Motor neuron (in vitro differentiated cells): ENCODE results near the gene ARID5B. TPM values are rescaled to one million over a fixed set of nuclear protein-coding genes. Genes with fewer than 3 reads are reported as not detected.

Experiments used
- ATAC-seq, 8 experiments: fragments of 200-7000 bp; cut with Tn5 transposase; replicated peaks in 6 of 8; 2 replicates each; pipeline ENCODE4 v1.8.0; 2021; ENCODE audit warnings: mild to moderate bottlenecking in 8 of 8, moderate library complexity in 8 of 8
- H3K27ac ChIP-seq, 2 donors: fragments of 250-450 bp; sonication (Bioruptor Pico); 2 replicates each; pipeline ENCODE4 v1.9.0; 2021; ENCODE audit warnings: antibody characterized with exemption in 2 of 2, mild to moderate bottlenecking in 2 of 2, moderate library complexity in 1 of 2
- H3K4me1 ChIP-seq, 2 donors: fragments of 250-450 bp; sonication (Bioruptor Pico); replicated peaks in 1 of 2; 2 replicates each; pipeline ENCODE4 v1.6.1; 2021; ENCODE audit warnings: antibody characterized with exemption in 2 of 2, mild to moderate bottlenecking in 2 of 2, moderate library complexity in 1 of 2
- H3K4me3 ChIP-seq, 5 donors: fragments of 250-450 bp; sonication (Bioruptor Pico); 2 replicates each; pipeline ENCODE4 v1.9.0; 2021; ENCODE audit warnings: antibody characterized with exemption in 5 of 5, mild to moderate bottlenecking in 5 of 5, moderate library complexity in 4 of 5
- WGBS, 10 experiments: fragments of 450-650 bp; shearing (Covaris generic); methylation state at CpG; one replicate each; pipeline ENCODE4 v1.0.0; 2022; 5-methylcytosine and 5-hydroxymethylcytosine counted together
- in situ Hi-C, 9 experiments: fragments of 400-800 bp; cut with MboI; loops; one replicate each; pipeline ENCODE4 v1.15.0; 2021; ENCODE audit warnings: low sequenced_read_pairs in 9 of 9, low pct_unique_long_range_greater_than_20kb in 2 of 9; ENCODE audit not compliant: unreplicated experiment in 9 of 9
- total RNA-seq, 8 experiments: library from RNA; unstranded; fragments of 300-600 nt; gene quantifications; 2 replicates each; pipeline versions ENCODE4 v1.2.3 to v1.2.4, GENCODE V29; 2022

The ARID5B gene
- total RNA-seq, 8 experiments from 2014 or later: 5.7 to 53.4 (median 14.7) TPM

GRCh38 chr10:61987537-61987936, 86.0 kb downstream of the ARID5B start:
- in situ Hi-C loops: no loop called here
- 56 to 100% (median 93%) methylated on average over 1 to 3 of the region's 3 CpGs; no CpG with 5 or more reads in 2 of the 10 experiments for WGBS, 10 experiments
- Histone ChIP-seq H3K27ac (no peak overlapping the region), H3K4me1 (peaks cover 12 to 17% of the 10 kb centered on the region in 2 donors), H3K4me3 (no peak overlapping the region)
- ATAC-seq: no peak

GRCh38 chr10:61987951-61988379, 86.5 kb downstream of the ARID5B start:
- H3K4me3 ChIP-seq: no peak overlapping the region
- peaks cover 16 to 21% of the 10 kb centered on the region in 2 donors for H3K4me1 ChIP-seq
- ATAC-seq: peak in 2 of 8 experiments; percentile 4 to 6
- in situ Hi-C loops: no loop called here
- H3K27ac ChIP-seq: no peak overlapping the region
- WGBS, 10 experiments: 0 to 100% (median 56%) methylated on average over 2 of the region's 2 CpGs; no CpG with 5 or more reads in 6 of the 10 experiments

GRCh38 chr10:61989995-61990760, 88.7 kb downstream of the ARID5B start:
- 69 to 100% (median 100%) methylated on average over 1 to 3 of the region's 4 CpGs; no CpG with 5 or more reads in 3 of the 10 experiments for WGBS, 10 experiments
- in situ Hi-C loops: no loop called here
- peak in 3 of 8 experiments; percentile 21 to 40 (median 32) for ATAC-seq
- H3K4me1 ChIP-seq: peaks cover 35 to 36% of the 10 kb centered on the region in 2 donors
- no peak overlapping the region for H3K27ac ChIP-seq
- H3K4me3 ChIP-seq: no peak overlapping the region

GRCh38 chr10:61990761-61991135, 89.2 kb downstream of the ARID5B start:
- Histone ChIP-seq H3K4me3 (no peak overlapping the region), H3K4me1 (peaks cover 38 to 41% of the 10 kb centered on the region in 2 donors), H3K27ac (no peak overlapping the region)
- 22 to 90% (median 30%) methylated on average over 1 of the region's 1 CpG; no CpG with 5 or more reads in 3 of the 10 experiments for WGBS, 10 experiments
- ATAC-seq: peak in 3 of 8 experiments; percentile 43 to 68 (median 54)
- in situ Hi-C loops: no loop called here

GRCh38 chr10:61991166-61991565, 89.7 kb downstream of the ARID5B start:
- no peak for ATAC-seq
- in situ Hi-C loops: no loop called here
- Histone ChIP-seq H3K27ac (no peak overlapping the region), H3K4me3 (no peak overlapping the region), H3K4me1 (peaks cover 38 to 41% of the 10 kb centered on the region in 2 donors)

- peaks cover 32% of the 10 kb centered on the region in 2 donors for H3K4me1 ChIP-seq
- H3K27ac ChIP-seq: no peak overlapping the region
- WGBS, 10 experiments: 41 to 100% (median 94%) methylated on average over 1 to 4 of the region's 4 CpGs; no CpG with 5 or more reads in 3 of the 10 experiments
- in situ Hi-C loops: no loop called here
- peak in 1 of 8 experiments; percentile 2 for ATAC-seq
- no peak overlapping the region for H3K4me3 ChIP-seq
These were observed 90.6 kb downstream of the ARID5B start for GRCh38 chr10:61992059-61992460.

GRCh38 chr10:61992671-61993668, 91.5 kb downstream of the ARID5B start:
- Histone ChIP-seq H3K4me1 (peaks cover 28 to 29% of the 10 kb centered on the region in 2 donors), H3K27ac (no peak overlapping the region), H3K4me3 (no peak overlapping the region)
- in situ Hi-C loops: no loop called here
- ATAC-seq: peak in 4 of 8 experiments; percentile 38 to 87 (median 82)
- WGBS, 10 experiments: 3 to 70% (median 45%) methylated on average over 1 to 7 of the region's 7 CpGs

- 33 to 85% (median 52%) methylated on average over 3 to 6 of the region's 6 CpGs for whole genome bisulfite sequencing, 10 experiments
- in situ Hi-C loops: no loop called here
- ATAC-seq: peak in 3 of 8 experiments; percentile 12 to 22 (median 13)
- Histone ChIP-seq H3K27ac (peak overlapping the region in 1 of 2 donors; percentile 3), H3K4me1 (peaks cover 28 to 29% of the 10 kb centered on the region in 2 donors), H3K4me3 (no peak overlapping the region)
These were observed 92.4 kb downstream of the ARID5B start for GRCh38 chr10:61993711-61994401.

GRCh38 chr10:61994405-61995219, 93.1 kb downstream of the ARID5B start:
- Histone ChIP-seq H3K4me1 (peaks cover 28 to 29% of the 10 kb centered on the region in 2 donors), H3K27ac (no peak overlapping the region), H3K4me3 (no peak overlapping the region)
- in situ Hi-C loops: no loop called here
- peak in 7 of 8 experiments; percentile 28 to 74 (median 58) for ATAC-seq
- 26 to 93% (median 55%) methylated on average over 4 to 7 of the region's 7 CpGs for WGBS, 10 experiments

GRCh38 chr10:61995220-61995503, 93.7 kb downstream of the ARID5B start:
- peaks cover 28 to 29% of the 10 kb centered on the region in 2 donors for H3K4me1 ChIP-seq
- in situ Hi-C loops: no loop called here
- ATAC-seq: peak in 3 of 8 experiments; percentile 40 to 88 (median 42)
- WGBS, 10 experiments: 5 to 96% (median 81%) methylated on average over 2 to 3 of the region's 3 CpGs; no CpG with 5 or more reads in 1 of the 10 experiments
- no peak overlapping the region for H3K4me3 ChIP-seq
- no peak overlapping the region for H3K27ac ChIP-seq

- 86 to 100% (median 100%) methylated on average over 1 of the region's 1 CpG; no CpG with 5 or more reads in 6 of the 10 experiments for WGBS, 10 experiments
- peaks cover 10 to 15% of the 10 kb centered on the region in 2 donors for H3K4me1 ChIP-seq
These were observed 97.4 kb downstream of the ARID5B start for GRCh38 chr10:61998937-61999336.

More at GRCh38 chr10:61998937-61999336, 97.4 kb downstream of the ARID5B start:
- H3K4me3 ChIP-seq: no peak overlapping the region
- no peak for ATAC-seq
- H3K27ac ChIP-seq: no peak overlapping the region
- in situ Hi-C loops: no loop called here
